Activated T-cell treated with anti-CD3 and anti-CD28 coated beads, Interleukin-2, amount 50 U/mL, for 24 hours (primary cell): ENCODE measurements around the gene SMG6.
A peak's percentile ranks its signal among the peaks of the same experiment; 100 is the strongest.

Experiments used
- DNase-seq: peaks from one replicate; pipeline ENCODE4 v3.0.0-alpha.2; 2020
- H3K27ac Mint-ChIP-seq: 2 replicates; pipeline ENCODE4 v1.8.0; 2020; ENCODE audit warnings: mild to moderate bottlenecking, mixed read lengths
- H3K27me3 Mint-ChIP-seq: 2 replicates; pipeline ENCODE4 v1.8.0; 2020; ENCODE audit warnings: mixed read lengths
- H3K36me3 Mint-ChIP-seq: 2 replicates; pipeline ENCODE4 v1.8.0; 2020; ENCODE audit warnings: low read depth, mixed read lengths
- H3K4me1 Mint-ChIP-seq: 2 replicates; pipeline ENCODE4 v1.8.0; 2020; ENCODE audit warnings: low read depth, mixed read lengths
- H3K4me3 Mint-ChIP-seq: 2 replicates; pipeline ENCODE4 v1.8.0; 2020; ENCODE audit warnings: mild to moderate bottlenecking, moderate library complexity, mixed read lengths
- H3K9me3 Mint-ChIP-seq: 2 replicates; pipeline ENCODE4 v1.8.0; 2020; ENCODE audit warnings: mixed read lengths

SMG6 gene

GRCh38 chr17:2181897-2182448, 121.6 kb downstream of the SMG6 start:
- Mint-ChIP-seq H3K36me3 (peaks cover 78% of the 10 kb centered on the region), H3K27ac (peak overlapping the region; percentile 6), H3K4me1 (no peaks in the 10 kb centered on the region), H3K9me3 (no peaks in the 10 kb centered on the region), H3K4me3 (no peak overlapping the region), H3K27me3 (no peaks in the 10 kb centered on the region)
- no peak for DNase-seq

- peaks cover 78% of the 10 kb centered on the region for H3K36me3 Mint-ChIP-seq
Observed at GRCh38 chr17:2181206-2181896, 122.2 kb downstream of the SMG6 start.

DNA sequence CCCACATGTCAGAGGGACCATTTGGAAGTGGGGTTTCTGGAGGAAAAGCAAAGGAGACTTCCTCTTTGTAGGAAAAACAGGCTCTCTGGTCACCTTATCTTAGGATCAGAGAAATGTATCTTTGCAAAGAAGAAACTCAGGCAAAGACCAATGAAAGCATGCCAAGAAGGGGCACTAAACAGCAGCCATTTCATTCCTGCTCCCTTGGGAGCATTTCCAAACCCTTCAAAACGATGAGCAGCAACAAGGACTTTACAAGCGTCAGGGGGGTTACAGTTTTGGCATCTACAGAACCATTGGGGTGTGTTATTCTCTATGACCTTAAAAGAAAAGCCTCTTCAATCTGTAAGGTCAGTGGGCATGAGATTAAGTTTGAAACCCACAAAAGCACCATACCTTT, 122.8 kb downstream of the SMG6 start:
- Mint-ChIP-seq H3K27me3 (no peaks in the 10 kb centered on the region), H3K4me3 (no peak overlapping the region), H3K4me1 (peaks cover under 1% of the 10 kb centered on the region), H3K36me3 (peaks cover 76% of the 10 kb centered on the region), H3K27ac (no peak overlapping the region), H3K9me3 (no peaks in the 10 kb centered on the region)
- DNase-seq, result no peak

More at GRCh38 chr17:2181206-2181896, 122.2 kb downstream of the SMG6 start:
- Mint-ChIP-seq H3K27me3 (no peaks in the 10 kb centered on the region), H3K27ac (no peak overlapping the region), H3K9me3 (no peaks in the 10 kb centered on the region), H3K4me3 (no peak overlapping the region), H3K4me1 (no peaks in the 10 kb centered on the region)
- DNase-seq, result no peak

- no peak for DNase-seq
- Mint-ChIP-seq H3K27me3 (no peaks in the 10 kb centered on the region), H3K9me3 (no peaks in the 10 kb centered on the region), H3K27ac (no peak overlapping the region), H3K36me3 (peaks cover 74% of the 10 kb centered on the region), H3K4me3 (no peak overlapping the region), H3K4me1 (peaks cover 2% of the 10 kb centered on the region)
Observed at GRCh38 chr17:2179615-2180295, 123.8 kb downstream of the SMG6 start.

- Mint-ChIP-seq H3K36me3 (peaks cover 80% of the 10 kb centered on the region), H3K4me1 (peaks cover 2% of the 10 kb centered on the region), H3K4me3 (no peak overlapping the region), H3K27me3 (no peaks in the 10 kb centered on the region), H3K9me3 (no peaks in the 10 kb centered on the region), H3K27ac (no peak overlapping the region)
- no peak for DNase-seq
Observed at GRCh38 chr17:2178798-2179501, 124.6 kb downstream of the SMG6 start.

- no peak for DNase-seq
- H3K4me1 Mint-ChIP-seq, result peaks cover 2% of the 10 kb centered on the region
- no peaks in the 10 kb centered on the region for H3K27me3 Mint-ChIP-seq
- no peak overlapping the region for H3K27ac Mint-ChIP-seq
- no peaks in the 10 kb centered on the region for H3K9me3 Mint-ChIP-seq
- H3K36me3 Mint-ChIP-seq, result peaks cover 79% of the 10 kb centered on the region
- H3K4me3 Mint-ChIP-seq, result no peak overlapping the region
Observed at GRCh38 chr17:2177235-2177811, 126.3 kb downstream of the SMG6 start.

GRCh38 chr17:2176499-2177169, 127.0 kb downstream of the SMG6 start:
- Mint-ChIP-seq H3K36me3 (peaks cover 79% of the 10 kb centered on the region), H3K4me1 (peaks cover 2% of the 10 kb centered on the region), H3K27me3 (no peaks in the 10 kb centered on the region), H3K27ac (no peak overlapping the region), H3K9me3 (no peaks in the 10 kb centered on the region), H3K4me3 (no peak overlapping the region)
- DNase-seq, result no peak

- peaks cover 2% of the 10 kb centered on the region for H3K4me1 Mint-ChIP-seq
- no peak overlapping the region for H3K4me3 Mint-ChIP-seq
- no peak for DNase-seq
- no peaks in the 10 kb centered on the region for H3K9me3 Mint-ChIP-seq
- H3K27ac Mint-ChIP-seq, result no peak overlapping the region
- peaks cover 81% of the 10 kb centered on the region for H3K36me3 Mint-ChIP-seq
- H3K27me3 Mint-ChIP-seq, result no peaks in the 10 kb centered on the region
Observed at GRCh38 chr17:2175294-2175628, 128.3 kb downstream of the SMG6 start.

- Mint-ChIP-seq H3K9me3 (no peaks in the 10 kb centered on the region), H3K4me3 (no peak overlapping the region), H3K36me3 (peaks cover 83% of the 10 kb centered on the region), H3K27me3 (no peaks in the 10 kb centered on the region), H3K27ac (no peak overlapping the region), H3K4me1 (peaks cover 2% of the 10 kb centered on the region)
- no peak for DNase-seq
Observed at GRCh38 chr17:2174468-2175293, 128.9 kb downstream of the SMG6 start.

DNA sequence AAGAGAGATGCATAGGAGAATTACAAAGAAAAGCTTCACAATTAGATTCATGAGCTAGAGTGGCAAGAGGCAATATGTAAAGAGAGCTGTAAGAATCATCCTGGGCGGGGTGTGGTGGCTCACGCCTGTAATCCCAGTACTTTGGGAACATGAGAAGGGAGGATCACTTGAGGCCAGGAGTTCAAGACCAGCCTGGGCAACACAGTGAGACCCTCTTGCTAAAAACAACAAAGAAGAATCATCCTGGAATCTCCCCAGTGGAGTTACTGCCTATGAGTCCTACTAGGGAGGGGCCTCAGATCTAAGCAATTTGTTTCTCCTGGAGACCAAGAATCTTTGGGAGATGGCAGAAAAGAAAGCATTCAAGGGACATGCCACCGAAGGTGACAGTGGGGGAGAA, 129.6 kb downstream of the SMG6 start:
- no peaks in the 10 kb centered on the region for H3K9me3 Mint-ChIP-seq
- H3K27me3 Mint-ChIP-seq, result no peaks in the 10 kb centered on the region
- DNase-seq, result no peak
- H3K36me3 Mint-ChIP-seq, result peaks cover 87% of the 10 kb centered on the region
- H3K27ac Mint-ChIP-seq, result peak overlapping the region; percentile 35
- H3K4me3 Mint-ChIP-seq, result no peak overlapping the region
- H3K4me1 Mint-ChIP-seq, result peaks cover 2% of the 10 kb centered on the region

GRCh38 chr17:2172999-2173398, 130.6 kb downstream of the SMG6 start:
- Mint-ChIP-seq H3K4me1 (peaks cover 2% of the 10 kb centered on the region), H3K4me3 (no peak overlapping the region), H3K27me3 (no peaks in the 10 kb centered on the region), H3K9me3 (no peaks in the 10 kb centered on the region), H3K27ac (peak overlapping the region; percentile 20), H3K36me3 (peaks cover 81% of the 10 kb centered on the region)
- DNase-seq, result no peak

DNA sequence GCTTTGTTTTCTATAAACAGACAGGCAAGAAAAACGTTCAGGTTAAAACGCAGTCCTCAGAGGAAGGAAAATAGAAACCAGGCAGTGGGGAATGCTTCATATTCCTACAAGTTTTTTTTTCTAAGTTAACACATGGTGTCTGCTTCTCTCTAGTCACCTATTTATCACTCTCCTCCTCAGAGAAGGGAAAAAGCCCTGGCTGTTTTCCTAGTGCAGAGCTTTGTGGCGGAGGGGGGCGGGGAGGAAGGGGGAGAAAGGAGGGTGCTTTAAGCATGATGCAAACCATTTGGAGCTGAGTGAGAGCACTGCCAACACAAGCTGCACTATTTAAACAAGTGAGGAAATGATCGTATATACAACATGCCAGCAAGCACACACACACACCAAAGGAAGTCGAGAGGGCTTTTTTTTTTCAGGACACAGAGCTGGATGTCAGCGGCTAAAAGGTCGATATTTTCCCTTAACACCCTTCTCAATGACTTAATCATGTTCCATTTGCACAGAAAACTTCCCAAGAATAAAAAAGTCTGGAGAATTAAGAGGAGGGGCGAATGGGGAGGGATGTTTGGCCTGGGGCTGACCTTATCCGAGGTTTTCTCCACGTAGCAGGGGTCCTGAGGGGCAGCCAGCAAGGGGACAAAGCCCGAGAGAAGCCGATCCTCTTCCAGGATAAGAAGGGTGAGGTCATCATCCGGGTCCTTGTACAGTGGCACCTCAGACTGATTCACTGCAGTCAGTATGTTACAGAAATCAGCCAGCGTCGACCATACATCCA, 131.3 kb downstream of the SMG6 start:
- Mint-ChIP-seq H3K27ac (peak overlapping the region; percentile 20), H3K27me3 (no peaks in the 10 kb centered on the region), H3K4me3 (no peak overlapping the region), H3K4me1 (peaks cover 2% of the 10 kb centered on the region), H3K36me3 (peaks cover 78% of the 10 kb centered on the region), H3K9me3 (no peaks in the 10 kb centered on the region)
- DNase-seq, result no peak

DNA sequence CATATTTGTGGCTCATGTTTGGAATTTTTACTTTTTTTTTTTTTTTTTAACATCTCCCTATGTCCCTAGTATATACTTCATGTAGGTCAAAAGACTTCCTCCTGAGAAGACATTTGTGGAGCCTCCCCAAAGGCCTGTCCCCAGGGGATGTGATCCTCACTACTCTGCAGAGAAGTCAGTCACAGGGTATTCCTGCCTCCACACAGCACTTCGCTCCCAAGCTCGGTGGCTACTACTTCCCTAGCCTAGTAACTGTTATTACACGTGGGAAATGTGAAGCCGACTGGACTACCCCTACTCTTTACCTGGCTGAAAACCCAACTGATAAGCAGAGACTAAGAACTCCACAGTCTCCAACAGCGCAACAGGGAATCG, 131.9 kb downstream of the SMG6 start:
- no peak overlapping the region for H3K4me3 Mint-ChIP-seq
- no peak for DNase-seq
- H3K9me3 Mint-ChIP-seq, result no peaks in the 10 kb centered on the region
- H3K27ac Mint-ChIP-seq, result peak overlapping the region; percentile 20
- no peaks in the 10 kb centered on the region for H3K27me3 Mint-ChIP-seq
- H3K4me1 Mint-ChIP-seq, result peaks cover 2% of the 10 kb centered on the region
- peaks cover 77% of the 10 kb centered on the region for H3K36me3 Mint-ChIP-seq
